DOHH2 (cell line): ENCODE data around the gene AVPI1.

Experiments used
- CTCF ChIP-seq: fragments of 200-600 bp; sonication (generic); IDR thresholded peaks from one replicate; pipeline ENCODE4 v1.5.1; 2014; ENCODE audit warnings: antibody characterized with exemption, mild to moderate bottlenecking, low read depth, low read length; ENCODE audit not compliant: poor library complexity, severe bottlenecking
- EZH2phosphoT487 ChIP-seq: fragments of 200-600 bp; sonication (generic); IDR thresholded peaks from 2 replicates; pipeline ENCODE4 v1.6.1; 2017; ENCODE audit warnings: borderline replicate concordance, mild to moderate bottlenecking, antibody characterized with exemption, low read length, moderate library complexity, mixed read lengths

- TF ChIP-seq CTCF (no peak), EZH2phosphoT487 (no peak)
Observed at GRCh38 chr10:97683556-97684367, 3.3 kb downstream of the AVPI1 start.
